AG04449 (cell line): ENCODE results near the gene AJUBA.

Experiments used
- CTCF ChIA-PET: fragments of 350-600 bp; formaldehyde crosslinking; extraction: SDS; loops from one replicate; lab custom pipeline; 2021; ENCODE audit warnings: antibody characterized with exemption; lab: Yijun Ruan, JAX
- POLR2A ChIA-PET: fragments of 400-600, 350-600 bp; formaldehyde crosslinking; extraction: SDS; loops from one replicate; lab custom pipeline; 2020; ENCODE audit warnings: antibody characterized with exemption, inconsistent platforms; lab: Yijun Ruan, JAX
- DNase-seq: peaks from one replicate; pipeline ENCODE4 v3.0.0-alpha.2; 2010; ENCODE audit warnings: low read depth, low spot score
- H3K4me3 ChIP-seq: 2 replicates; pipeline ENCODE4 v1.5.1; 2011; ENCODE audit warnings: low read depth, mild to moderate bottlenecking, control low read depth, low read length
- CTCF ChIP-seq: IDR thresholded peaks from one replicate; pipeline ENCODE4 v1.5.1; 2011; ENCODE audit warnings: mild to moderate bottlenecking, moderate library complexity, low read length, control low read depth, inconsistent platforms; ENCODE audit not compliant: insufficient read depth; ENCODE audit errors: missing control alignments

AJUBA gene

GRCh38 chr14:23002592-23002991, 20.2 kb upstream of the AJUBA start:
- no peak overlapping the region for H3K4me3 ChIP-seq
- ChIA-PET POLR2A (no interaction called here), CTCF (interaction anchor here (1.2 to 32.7 kb wide), 4 partner anchors 16 to 51 kb away, joined by 4 to 1423 read pairs (median 24); partner anchors contain the start of genes CDH24 and PSMB11)
- no peak for DNase-seq
- TF ChIP-seq CTCF, result no peak

- POLR2A ChIA-PET, result no interaction called here
- CTCF ChIA-PET, result interaction anchor here (0.8 to 32.7 kb wide), 4 partner anchors 8 to 53 kb away, joined by 4 to 1423 read pairs (median 23); partner anchors contain the start of genes AJUBA, CDH24 and PSMB11
- H3K4me3 ChIP-seq, result no peak overlapping the region
- TF ChIP-seq CTCF, result no peak
- DNase-seq, result no peak
Observed at GRCh38 chr14:23000860-23001259, 18.5 kb upstream of the AJUBA start.

GRCh38 chr14:22998329-22999012, 16.1 kb upstream of the AJUBA start:
- H3K4me3 ChIP-seq, result no peak overlapping the region
- ChIA-PET POLR2A (no interaction called here), CTCF (interaction anchor here (0.7 to 32.7 kb wide), 4 partner anchors 9 to 55 kb away, joined by 3 to 1423 read pairs (median 143); partner anchors contain the start of genes AJUBA, CDH24 and PSMB11)
- no peak for DNase-seq
- no peak for TF ChIP-seq CTCF

GRCh38 chr14:22997676-22998323, 15.4 kb upstream of the AJUBA start:
- POLR2A ChIA-PET, result no interaction called here
- DNase-seq, result no peak
- no peak overlapping the region for H3K4me3 ChIP-seq
- CTCF ChIA-PET, result interaction anchor here (0.7 to 32.7 kb wide), 6 partner anchors 9 to 115 kb away, joined by 3 to 1423 read pairs (median 38); partner anchors contain the start of genes AJUBA, CDH24 and PSMB11
- no peak for TF ChIP-seq CTCF

- ChIA-PET POLR2A (no interaction called here), CTCF (interaction anchor here (1.2 to 32.7 kb wide), 10 partner anchors 10 to 440 kb away, joined by 3 to 1423 read pairs (median 13); partner anchors contain the start of genes AJUBA, CDH24 and PSMB11)
- no peak overlapping the region for H3K4me3 ChIP-seq
- DNase-seq, result no peak
- no peak for TF ChIP-seq CTCF
Observed at GRCh38 chr14:22996768-22997654, 14.7 kb upstream of the AJUBA start.
